ENCODE data around the gene CACNA1D.

The CACNA1D gene

DNA sequence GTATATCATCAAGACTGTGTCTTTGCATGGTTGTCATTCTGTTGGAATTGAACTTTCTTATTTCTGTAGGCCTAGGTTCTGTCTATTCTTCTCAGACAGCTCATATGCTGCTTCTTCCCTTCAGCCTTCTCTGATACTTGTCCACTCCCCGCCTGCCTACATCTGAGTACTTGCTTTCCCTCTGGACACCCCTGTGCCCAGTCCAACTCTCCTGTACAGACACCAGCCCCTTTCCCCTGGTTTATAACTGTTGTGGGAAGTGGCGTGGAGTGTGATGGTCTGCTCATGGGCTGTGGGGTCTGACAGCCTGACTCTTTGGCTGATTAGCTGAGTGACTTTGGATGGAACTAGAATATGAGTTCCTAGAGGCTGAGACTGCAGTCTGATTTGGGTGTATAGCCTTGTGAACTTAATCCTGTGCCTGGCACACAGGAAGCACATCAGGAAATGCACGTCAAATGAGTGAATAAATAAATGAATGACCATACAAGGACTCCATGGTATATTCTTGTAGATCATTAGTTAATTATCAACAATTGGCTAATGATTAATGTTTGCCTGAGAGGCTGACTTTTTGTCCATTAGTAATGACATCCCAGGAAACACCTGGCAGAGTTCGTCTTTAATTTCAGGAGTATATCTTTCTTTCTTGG is 11.8 kb downstream of the CACNA1D start:
- Histone ChIP-seq H3K9ac (ENCODE audit: low read length) (no peak overlapping the region), H3K27ac (ENCODE audit: low read depth, low read length) (no peak overlapping the region), H3K4me3 (ENCODE audit: insufficient read depth, low read length, poor library complexity, severe bottlenecking) (no peak overlapping the region), H3K9me3 (ENCODE audit: insufficient read depth, low read length) (no peaks in the 10 kb centered on the region), H3K79me2 (ENCODE audit: insufficient read depth, low read length) (no peaks in the 10 kb centered on the region), H3K9me2 (replicated peaks; ENCODE audit: insufficient read depth, low read length) (no peaks in the 10 kb centered on the region), H3F3A (ENCODE audit: insufficient read depth) (no peaks in the 10 kb centered on the region), H3K4me2 (ENCODE audit: low read depth, low read length, poor library complexity, severe bottlenecking) (no peak overlapping the region), H3K27me3 (ENCODE audit: low read length) (no peaks in the 10 kb centered on the region), H3K36me3 (ENCODE audit: low read length) (no peaks in the 10 kb centered on the region), H4K20me1 (ENCODE audit: low read depth, low read length) (no peaks in the 10 kb centered on the region), H2AFZ (ENCODE audit: low read depth, low read length, severe bottlenecking) (no peak overlapping the region)
- TF ChIP-seq, protein P1, sequence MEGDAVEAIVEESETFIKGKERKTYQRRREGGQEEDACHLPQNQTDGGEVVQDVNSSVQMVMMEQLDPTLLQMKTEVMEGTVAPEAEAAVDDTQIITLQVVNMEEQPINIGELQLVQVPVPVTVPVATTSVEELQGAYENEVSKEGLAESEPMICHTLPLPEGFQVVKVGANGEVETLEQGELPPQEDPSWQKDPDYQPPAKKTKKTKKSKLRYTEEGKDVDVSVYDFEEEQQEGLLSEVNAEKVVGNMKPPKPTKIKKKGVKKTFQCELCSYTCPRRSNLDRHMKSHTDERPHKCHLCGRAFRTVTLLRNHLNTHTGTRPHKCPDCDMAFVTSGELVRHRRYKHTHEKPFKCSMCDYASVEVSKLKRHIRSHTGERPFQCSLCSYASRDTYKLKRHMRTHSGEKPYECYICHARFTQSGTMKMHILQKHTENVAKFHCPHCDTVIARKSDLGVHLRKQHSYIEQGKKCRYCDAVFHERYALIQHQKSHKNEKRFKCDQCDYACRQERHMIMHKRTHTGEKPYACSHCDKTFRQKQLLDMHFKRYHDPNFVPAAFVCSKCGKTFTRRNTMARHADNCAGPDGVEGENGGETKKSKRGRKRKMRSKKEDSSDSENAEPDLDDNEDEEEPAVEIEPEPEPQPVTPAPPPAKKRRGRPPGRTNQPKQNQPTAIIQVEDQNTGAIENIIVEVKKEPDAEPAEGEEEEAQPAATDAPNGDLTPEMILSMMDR (IDR thresholded peaks at IDR 0.05; ENCODE audit: insufficient read depth, low read length, poor library complexity, severe bottlenecking), result no peak

DNA sequence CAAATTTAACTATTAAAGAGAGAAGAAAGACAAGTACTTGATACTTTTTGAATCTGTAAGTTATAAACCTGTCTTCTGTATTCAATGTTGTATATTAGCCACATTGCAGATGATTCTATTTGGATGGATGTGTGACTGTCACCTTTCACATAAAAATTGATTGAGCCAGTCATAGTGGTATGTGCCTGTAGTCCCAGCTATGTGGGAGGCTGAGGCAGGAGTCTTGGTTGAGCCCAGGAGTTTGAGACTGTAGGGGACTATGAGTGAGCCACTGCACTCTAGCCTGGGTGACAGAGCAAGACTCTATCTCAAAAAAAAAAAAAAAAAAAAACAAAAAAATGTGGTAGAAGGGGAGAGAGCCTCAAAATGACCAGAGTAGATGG is 12.3 kb downstream of the CACNA1D start:
- Histone ChIP-seq H3K27me3 (ENCODE audit: low read length) (no peaks in the 10 kb centered on the region), H3K4me2 (ENCODE audit: low read depth, low read length, poor library complexity, severe bottlenecking) (no peak overlapping the region), H2AFZ (ENCODE audit: low read depth, low read length, severe bottlenecking) (no peak overlapping the region), H3K9me2 (replicated peaks; ENCODE audit: insufficient read depth, low read length) (no peaks in the 10 kb centered on the region), H3K9ac (ENCODE audit: low read length) (no peak overlapping the region), H3K4me3 (ENCODE audit: insufficient read depth, low read length, poor library complexity, severe bottlenecking) (no peak overlapping the region), H3K36me3 (ENCODE audit: low read length) (no peaks in the 10 kb centered on the region), H4K20me1 (ENCODE audit: low read depth, low read length) (no peaks in the 10 kb centered on the region), H3K9me3 (ENCODE audit: insufficient read depth, low read length) (no peaks in the 10 kb centered on the region), H3K79me2 (ENCODE audit: insufficient read depth, low read length) (no peaks in the 10 kb centered on the region), H3K27ac (ENCODE audit: low read depth, low read length) (no peak overlapping the region), H3F3A (ENCODE audit: insufficient read depth) (no peaks in the 10 kb centered on the region)
- TF ChIP-seq EZH2phosphoT487 (conservative IDR thresholded peaks at IDR 0.05; ENCODE audit: low read length), result no peak
- TF ChIP-seq, protein P1 (IDR thresholded peaks at IDR 0.05; ENCODE audit: insufficient read depth, low read length, poor library complexity, severe bottlenecking), result no peak

DNA sequence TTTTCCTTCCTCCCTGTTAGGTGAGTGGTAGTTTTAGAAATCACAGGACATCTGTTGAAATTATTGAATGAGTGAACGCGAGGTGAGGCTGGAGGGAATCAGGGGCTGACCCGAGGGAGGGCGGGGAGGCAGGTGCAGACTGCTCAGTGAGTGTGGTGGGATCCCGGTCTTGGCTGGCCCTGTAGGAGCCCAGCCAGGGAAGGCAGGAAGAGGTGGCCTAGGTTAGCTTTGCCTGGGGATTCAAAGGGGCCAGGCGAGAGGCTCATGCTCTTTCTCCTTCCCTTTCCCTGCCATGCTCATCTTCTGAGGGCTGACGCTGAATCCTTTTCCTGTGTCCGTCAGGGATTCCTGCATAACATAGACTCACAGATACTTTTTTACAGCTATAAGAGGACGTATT is 15.1 kb downstream of the CACNA1D start:
- Histone ChIP-seq H3K27ac (ENCODE audit: low read depth, low read length) (no peak overlapping the region), H3K27me3 (ENCODE audit: low read length) (no peaks in the 10 kb centered on the region), H3K4me3 (ENCODE audit: insufficient read depth, low read length, poor library complexity, severe bottlenecking) (no peak overlapping the region), H3K36me3 (ENCODE audit: low read length) (no peaks in the 10 kb centered on the region), H2AFZ (ENCODE audit: low read depth, low read length, severe bottlenecking) (no peak overlapping the region), H3K9ac (ENCODE audit: low read length) (no peak overlapping the region), H3K9me3 (ENCODE audit: insufficient read depth, low read length) (no peaks in the 10 kb centered on the region), H3K79me2 (ENCODE audit: insufficient read depth, low read length) (no peaks in the 10 kb centered on the region), H3K9me2 (replicated peaks; ENCODE audit: insufficient read depth, low read length) (no peaks in the 10 kb centered on the region), H3F3A (ENCODE audit: insufficient read depth) (no peaks in the 10 kb centered on the region), H4K20me1 (ENCODE audit: low read depth, low read length) (no peaks in the 10 kb centered on the region), H3K4me2 (ENCODE audit: low read depth, low read length, poor library complexity, severe bottlenecking) (no peak overlapping the region)
- TF ChIP-seq EZH2phosphoT487 (conservative IDR thresholded peaks at IDR 0.05; ENCODE audit: low read length), result no peak
- TF ChIP-seq, protein P1 (IDR thresholded peaks at IDR 0.05; ENCODE audit: insufficient read depth, low read length, poor library complexity, severe bottlenecking), result no peak

All from SU-DHL-6 (cell line).